ENCODE results near the gene TEFM.
"Not testable (repeated sequence)": the region's sequence is repeated elsewhere in the genome, so short reads cannot be mapped to it uniquely, and the experiment has no call there.

Gene TEFM

GRCh38 chr17:30920683-30921543 is 14.9 kb upstream of the TEFM start:
- peak; percentile 88 for DNase-seq (ENCODE audit: low read depth)

DNA sequence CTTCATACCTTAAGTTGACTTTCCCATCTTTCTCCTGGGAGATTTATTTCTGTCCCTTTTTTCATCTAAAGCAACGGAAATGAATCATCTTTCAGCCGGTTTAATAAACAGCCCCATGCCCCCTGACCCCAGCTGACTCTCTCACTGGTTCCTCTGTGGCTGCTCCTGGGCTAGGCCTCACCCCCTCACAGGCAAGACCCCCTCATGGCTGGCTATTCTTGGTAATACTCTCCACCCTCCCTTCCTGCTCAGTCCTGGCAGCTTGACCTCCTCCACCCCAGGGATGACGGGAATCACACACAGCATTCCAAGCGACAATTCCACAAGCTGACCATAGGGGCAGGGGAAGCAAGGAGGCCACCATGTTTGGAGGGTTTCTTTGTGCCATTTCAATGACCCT is 14.2 kb upstream of the TEFM start:
- H3K4me3 ChIP-seq (ENCODE audit: low read length) = no peak overlapping the region
- TF ChIP-seq CTCF (IDR thresholded peaks at IDR 0.05; ENCODE audit: insufficient read depth, low read depth, low read length, missing control alignments) = no peak
- DNase-seq (ENCODE audit: low read depth) = no peak

More at GRCh38 chr17:30920683-30921543, 14.9 kb upstream of the TEFM start:
- no peak overlapping the region for H3K4me3 ChIP-seq (ENCODE audit: low read length)
- no peak for TF ChIP-seq CTCF (IDR thresholded peaks at IDR 0.05; ENCODE audit: insufficient read depth, low read depth, low read length, missing control alignments)

- H3K4me3 ChIP-seq (ENCODE audit: low read length) = no peak overlapping the region
- no peak for DNase-seq (ENCODE audit: low read depth)
- TF ChIP-seq CTCF (IDR thresholded peaks at IDR 0.05; ENCODE audit: insufficient read depth, low read depth, low read length, missing control alignments) = no peak
These were observed 11.0 kb upstream of the TEFM start for GRCh38 chr17:30917050-30917449.

DNA sequence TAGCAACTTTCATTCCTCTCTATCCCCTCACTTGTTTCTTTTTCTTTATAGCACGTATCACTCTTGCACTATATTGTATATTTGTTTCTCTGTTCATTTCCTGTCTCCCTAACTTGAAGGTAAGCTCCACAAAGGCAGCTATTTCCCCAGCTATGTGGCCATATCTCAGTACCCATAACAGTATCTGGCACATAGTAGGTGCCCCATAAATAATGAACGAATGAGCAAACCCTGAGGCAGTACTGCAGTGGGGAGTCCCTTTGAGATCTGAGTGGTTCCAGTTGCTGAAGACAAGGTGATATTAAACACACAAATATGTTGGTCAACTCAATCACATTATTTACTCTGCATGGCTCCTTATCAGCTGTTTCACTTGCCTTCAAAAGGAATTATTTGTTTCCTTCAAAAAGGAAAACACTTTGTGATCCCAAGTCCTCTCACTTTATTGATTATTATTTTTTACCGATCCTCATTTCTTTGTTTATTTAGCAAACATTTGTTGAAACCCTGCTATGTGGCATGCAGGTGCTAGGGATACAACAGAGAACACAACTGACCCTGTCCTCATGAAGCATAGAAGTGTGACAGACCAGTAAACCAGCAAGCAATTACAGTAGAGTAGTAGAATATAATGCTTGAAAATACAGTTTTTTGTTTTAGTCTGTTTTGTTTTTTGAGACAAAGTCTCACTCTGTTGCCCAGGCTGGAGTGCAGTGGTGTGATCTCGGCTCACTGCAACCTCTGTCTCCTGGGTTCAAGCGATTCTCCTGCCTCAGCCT is 10.0 kb upstream of the TEFM start:
- no peak for TF ChIP-seq CTCF (IDR thresholded peaks at IDR 0.05; ENCODE audit: insufficient read depth, low read depth, low read length, missing control alignments)
- DNase-seq (ENCODE audit: low read depth) = no peak
- no peak overlapping the region for H3K4me3 ChIP-seq (ENCODE audit: low read length)

- no peak for DNase-seq (ENCODE audit: low read depth)
These were observed 7.9 kb upstream of the TEFM start for GRCh38 chr17:30913955-30914354.

GRCh38 chr17:30910151-30910550 is 4.1 kb upstream of the TEFM start:
- DNase-seq (ENCODE audit: low read depth); H3K4me3 ChIP-seq (ENCODE audit: low read length): not testable (repeated sequence)

More at GRCh38 chr17:30913955-30914354, 7.9 kb upstream of the TEFM start:
- no peak for TF ChIP-seq CTCF (IDR thresholded peaks at IDR 0.05; ENCODE audit: insufficient read depth, low read depth, low read length, missing control alignments)
- no peak overlapping the region for H3K4me3 ChIP-seq (ENCODE audit: low read length)

DNA sequence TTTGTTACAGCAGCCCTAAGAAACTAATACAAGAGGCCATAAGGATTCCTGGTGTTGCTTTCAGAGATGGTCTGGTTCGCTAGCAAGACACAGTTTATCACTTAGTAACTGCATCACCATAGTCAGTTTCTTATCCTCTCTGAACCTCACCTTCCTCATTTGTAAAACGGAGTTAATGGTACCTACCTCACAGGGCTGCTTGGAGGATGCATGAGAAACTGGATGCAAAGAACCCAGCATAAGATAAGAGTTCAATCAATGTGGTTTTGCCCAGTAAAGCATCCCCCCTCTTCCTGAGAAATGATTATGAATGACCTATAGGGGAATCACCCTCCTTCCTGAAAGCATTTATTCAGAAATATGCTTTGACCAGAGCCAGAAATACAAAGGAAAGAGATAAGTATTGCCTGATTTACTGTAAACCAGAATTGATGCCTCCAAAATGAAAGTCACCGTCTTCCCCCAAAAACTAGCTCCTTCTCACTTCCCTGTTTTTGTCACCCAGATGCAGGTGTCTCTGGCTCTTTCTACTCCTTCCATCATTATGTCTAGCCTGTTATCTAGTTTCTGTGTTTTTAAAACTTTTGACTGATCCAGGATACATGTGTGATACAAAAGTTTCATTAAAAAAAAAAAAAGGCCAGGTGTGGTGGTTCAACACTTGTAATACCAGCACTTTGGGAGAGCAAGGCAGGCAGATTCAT is 2.8 kb upstream of the TEFM start:
- TF ChIP-seq CTCF (IDR thresholded peaks at IDR 0.05; ENCODE audit: insufficient read depth, low read depth, low read length, missing control alignments) = no peak
- H3K4me3 ChIP-seq (ENCODE audit: low read length) = no peak overlapping the region
- no peak for DNase-seq (ENCODE audit: low read depth)

All from epithelial cell of esophagus (primary cell).